GOT3 (cell line): ENCODE results near the gene PDE4D.
"Not testable (repeated sequence)": the region's sequence is repeated elsewhere in the genome, so short reads cannot be mapped to it uniquely, and the experiment has no call there.

Experiments
- DNase-seq: peaks from one replicate; lab custom pipeline; 2025; ENCODE audit warnings: mixed read lengths; lab: John Stamatoyannopoulos, UW

The PDE4D gene

DNA sequence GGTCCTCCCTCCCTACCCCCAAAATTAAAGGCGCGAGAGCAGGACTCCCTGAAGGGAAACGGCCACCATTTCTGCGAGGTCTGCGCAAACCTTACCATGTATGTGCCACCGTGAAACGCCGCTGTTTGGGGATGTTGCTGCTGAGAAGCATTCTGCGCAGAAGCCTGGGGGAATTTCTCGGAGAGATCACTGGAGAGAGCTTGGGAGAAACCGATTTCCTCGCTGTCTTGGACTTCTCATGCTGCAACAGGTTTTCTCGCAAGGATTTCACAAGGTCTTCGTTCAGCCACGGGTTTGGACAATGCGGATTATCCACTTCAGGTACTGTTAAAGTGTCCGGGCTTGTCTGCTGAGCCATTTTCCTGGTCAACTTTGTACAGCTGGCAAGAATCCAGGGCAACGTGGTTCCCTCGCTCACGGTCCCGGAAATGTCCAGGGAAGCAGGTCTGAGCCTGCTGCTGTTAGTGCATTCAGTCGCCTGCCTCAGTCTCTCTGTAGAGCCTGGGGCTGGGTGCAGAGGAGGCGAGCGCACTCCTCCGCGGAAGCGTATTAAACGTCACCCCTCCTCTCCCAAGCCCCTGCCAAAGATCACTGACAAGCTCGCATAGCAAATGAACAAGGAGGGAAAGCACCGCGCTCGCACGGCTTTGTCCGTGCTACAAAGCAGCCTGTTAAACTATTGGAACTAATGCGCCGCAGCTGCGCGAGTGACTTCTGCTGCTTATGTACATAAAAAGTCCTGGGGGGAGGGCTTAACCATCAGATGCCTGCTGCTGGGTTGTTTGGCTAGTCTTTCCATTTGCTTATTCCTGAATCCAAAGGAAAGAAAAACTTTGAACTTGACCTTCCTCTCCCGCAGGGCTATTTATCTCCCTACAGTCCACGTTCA lies 125.1 kb downstream of the PDE4D start:
- no peak for DNase-seq

DNA sequence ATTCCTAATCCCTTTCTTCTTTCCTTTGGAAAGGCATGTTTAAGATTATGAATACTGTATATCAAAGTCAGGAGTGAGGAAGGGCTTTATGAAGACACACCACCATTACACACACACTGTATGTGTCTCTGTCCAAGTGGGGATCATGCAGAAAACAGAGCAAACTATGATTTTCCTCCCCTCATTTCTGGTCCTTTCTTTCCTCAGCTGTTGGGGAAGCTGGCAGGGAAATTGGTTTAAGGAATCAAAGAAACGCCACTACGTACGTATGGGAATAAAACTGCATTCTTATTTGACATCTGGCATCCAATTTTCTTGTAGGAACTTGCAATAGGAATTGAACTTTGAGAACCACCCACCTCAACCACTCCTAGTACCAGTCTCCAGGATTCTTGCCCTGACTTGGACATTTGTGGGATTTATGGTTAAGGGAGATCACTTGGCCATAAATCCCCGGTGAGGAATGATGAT lies 125.8 kb downstream of the PDE4D start:
- no peak for DNase-seq

DNA sequence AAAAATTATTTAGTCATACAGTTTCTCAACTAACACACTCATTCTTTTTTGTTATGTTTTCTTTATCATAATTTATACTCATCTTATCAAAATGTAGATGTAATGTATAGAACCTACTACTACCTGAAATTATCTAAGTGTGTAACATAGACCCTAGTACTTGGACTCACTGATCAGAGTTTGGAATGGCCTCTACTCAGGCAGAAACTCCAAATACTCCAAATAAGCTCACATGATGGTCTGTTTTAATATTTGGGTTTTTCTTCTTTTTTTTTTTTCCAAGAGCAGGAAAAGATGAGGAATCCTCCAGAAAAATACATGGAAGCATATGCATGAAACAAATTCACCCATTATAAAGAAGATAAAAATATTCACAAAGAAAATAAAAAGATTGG lies 126.3 kb downstream of the PDE4D start:
- no peak for DNase-seq

DNA sequence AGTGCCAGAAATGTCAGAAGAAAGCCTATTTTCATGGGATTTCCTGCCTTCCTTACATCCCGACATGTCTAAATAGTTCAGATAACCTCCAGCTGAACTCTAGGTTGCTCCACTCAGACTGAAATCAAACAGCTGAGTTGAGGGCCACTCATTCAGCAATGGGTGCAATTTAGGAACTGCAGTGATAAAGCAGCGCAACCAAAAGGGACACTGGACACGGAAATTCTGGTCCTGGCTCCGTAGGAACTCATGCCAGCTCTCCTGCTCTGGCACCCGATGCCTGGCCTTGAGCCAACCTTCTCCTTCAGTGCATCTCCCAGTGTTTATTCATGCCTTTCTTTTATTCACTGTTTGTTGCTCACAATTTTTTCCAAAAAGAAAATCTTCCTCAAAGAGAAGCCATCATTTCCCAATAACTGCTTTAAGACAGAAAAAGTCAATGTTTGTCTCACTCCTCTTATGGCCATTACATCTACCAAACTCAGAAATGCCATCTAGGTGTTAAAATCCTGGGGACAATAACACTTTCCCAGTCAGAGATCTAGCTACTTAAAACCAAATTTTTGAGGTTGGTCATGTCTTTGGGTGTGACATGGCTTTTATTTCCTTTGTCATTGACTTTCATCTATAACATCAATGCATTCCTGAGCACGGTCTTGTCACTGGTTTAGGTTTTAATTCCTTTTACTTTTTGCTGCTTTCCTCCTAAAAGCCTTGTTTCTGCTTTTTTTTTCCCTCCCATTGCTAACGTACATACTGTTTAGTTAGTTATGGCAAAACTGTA lies 126.9 kb downstream of the PDE4D start:
- no peak for DNase-seq

DNA sequence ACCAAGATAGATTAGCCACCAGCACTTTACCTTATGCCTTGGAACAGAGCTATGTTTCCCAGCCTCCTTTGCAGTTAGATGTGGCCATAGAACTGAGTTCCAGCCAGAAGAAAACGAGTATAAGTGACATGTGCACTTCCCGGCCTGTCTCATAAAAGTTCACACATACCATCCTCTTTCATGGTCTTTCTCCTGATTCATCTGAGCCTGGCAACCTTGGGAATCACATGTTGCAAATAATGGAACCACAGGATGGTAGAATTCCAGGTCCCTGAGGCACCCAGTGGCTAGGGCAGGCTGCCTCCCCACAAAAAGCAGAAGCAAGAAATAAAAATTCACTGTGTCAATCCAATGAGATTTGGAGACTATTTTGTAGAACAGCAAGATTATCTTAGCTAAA lies 128.1 kb downstream of the PDE4D start:
- DNase-seq, result no peak

DNA sequence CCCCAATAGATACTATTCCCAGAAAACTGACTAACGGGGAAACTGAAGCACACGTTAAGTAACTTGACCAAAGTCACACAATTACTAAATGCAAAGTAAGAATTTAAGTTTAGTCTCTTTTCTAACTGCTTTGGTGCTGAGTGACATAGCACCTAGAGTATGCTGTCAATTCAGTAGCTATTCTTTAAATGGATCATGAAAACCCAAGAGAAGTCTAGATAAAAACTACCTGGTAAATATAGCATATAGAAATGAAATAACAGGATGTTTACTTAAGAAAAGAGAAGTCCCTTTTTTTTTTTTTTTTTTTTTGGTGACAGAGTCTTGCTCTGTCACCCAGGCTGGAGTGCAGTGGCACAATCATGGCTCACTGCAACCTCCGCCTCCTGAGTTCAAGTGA lies 129.2 kb downstream of the PDE4D start:
- DNase-seq, result no peak

DNA sequence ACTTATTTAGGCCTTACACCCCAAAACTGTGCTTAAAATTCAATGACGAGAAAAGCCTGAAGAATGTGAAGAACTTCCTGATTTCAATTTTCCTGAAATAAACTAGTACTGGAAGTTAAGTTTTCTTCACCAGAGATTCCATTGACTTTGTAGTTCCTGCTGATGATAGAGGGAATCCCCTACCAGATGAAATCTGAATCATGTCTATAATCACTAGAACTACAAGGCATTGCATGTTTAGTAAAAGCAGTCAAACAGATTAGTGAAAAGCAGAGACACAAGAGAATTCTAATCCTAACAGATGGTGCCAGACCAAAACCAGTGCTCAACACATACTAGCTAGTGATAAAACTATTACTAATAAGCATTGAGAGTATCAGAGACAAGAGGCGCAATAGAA lies 130.0 kb downstream of the PDE4D start:
- no peak for DNase-seq

DNA sequence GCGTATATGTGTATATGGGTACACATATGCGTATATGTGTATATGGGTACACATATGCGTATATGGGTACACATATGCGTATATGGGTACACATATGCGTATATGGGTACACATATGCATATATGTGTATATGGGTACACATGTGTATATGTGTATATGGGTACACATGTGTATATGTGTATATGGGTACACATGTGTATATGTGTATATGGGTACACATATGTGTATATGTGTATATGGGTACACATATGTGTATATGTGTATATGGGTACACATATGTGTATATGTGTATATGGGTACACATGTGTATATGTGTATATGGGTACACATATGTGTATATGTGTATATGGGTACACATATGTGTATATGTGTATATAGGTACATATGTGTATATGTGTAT lies 131.3 kb downstream of the PDE4D start:
- not testable (repeated sequence) for DNase-seq

DNA sequence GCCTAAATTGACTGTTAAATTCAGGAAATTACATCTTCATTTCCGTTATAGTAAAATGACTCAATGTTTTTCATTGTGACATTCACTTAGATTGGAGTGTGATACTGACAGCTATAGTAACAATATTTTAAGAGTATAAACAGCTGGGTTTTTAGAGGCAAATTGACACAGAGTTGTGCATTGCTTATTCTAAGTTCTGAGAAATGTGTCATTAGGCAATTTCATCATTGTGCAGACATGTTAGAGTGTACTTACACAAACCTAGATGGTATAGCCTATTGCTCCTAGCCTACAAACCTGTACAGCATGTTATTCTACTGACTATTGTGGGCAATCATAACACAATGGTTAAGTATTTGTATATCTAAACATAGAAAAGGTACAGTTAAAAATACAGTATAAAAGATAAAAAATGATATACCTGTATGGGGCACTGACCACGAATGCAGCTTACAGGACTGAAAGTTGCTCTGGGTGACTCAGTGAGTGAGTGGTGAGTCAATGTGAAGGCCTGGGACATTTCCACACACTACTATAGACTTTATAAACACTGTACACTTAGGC lies 132.7 kb downstream of the PDE4D start:
- DNase-seq, result no peak

DNA sequence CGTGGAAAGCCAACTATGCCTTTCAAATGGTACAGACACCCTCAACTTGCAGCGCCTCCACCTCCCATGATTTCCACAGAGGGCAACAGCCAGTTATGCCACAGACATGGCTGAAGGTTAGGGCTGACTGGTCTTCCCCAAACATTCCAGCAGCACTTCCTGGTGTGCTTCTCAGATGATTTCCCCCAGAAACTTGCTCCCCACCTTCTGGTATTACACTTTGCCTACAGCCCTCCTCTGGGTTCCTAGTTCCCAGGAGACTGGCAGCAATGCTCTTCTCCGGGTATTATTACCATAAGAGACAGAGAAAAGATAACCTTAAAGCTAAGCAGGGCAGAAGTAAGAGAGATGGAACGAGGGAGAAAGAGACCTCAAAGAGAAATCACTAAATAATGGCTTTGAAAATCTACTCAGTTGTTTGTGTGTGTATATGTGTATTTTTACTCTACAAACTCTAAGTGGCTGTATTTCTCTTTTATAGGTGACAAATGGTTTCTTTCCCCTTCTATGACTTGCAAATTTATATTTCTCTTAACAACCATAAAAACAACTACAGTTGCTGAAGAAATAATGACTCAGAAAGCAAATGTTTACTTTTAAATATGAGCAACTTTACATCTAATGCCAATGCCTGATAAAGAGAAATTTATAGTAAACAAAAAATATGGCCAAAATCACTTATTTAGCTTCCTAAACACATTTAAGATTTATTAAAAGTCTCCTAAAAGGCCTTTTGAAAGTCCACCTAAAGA lies 133.8 kb downstream of the PDE4D start:
- DNase-seq, result no peak

DNA sequence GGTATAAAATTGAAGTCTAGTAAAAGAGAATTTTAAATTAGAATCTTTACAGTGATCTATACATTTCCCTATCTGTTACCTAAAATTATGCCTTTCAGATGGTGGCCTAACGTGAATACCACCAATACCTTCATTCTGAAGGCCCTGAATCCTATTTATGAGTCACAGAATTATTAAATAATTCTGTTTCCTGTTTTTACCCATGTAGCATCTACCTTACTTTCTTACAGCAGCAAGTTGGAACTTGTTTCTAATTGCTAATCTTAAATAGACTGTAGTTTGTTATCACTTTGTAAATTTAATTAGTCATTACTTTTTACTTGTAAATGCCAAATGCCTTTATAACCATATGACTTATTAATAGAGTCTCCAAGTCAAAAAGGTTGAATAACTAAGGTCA lies 135.0 kb downstream of the PDE4D start:
- DNase-seq, result no peak

DNA sequence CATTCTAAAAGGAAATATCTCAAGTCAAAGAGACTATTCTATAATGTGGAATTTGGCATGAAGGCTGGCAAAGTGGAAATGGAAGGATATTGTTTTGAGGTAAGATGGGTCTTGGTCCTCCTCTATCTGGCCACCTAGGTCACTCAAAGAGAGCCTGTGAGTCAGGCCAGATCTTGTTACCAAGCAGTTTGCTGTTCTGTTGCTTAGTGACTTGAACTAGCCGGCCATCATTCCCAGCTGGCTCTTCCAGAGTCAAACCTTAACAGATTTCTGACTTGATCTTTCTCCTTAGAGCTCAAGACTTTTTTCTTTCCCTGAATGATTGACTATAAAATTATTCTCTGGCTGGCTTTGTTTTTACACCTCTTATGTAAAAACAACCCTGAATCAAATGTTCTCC lies 136.1 kb downstream of the PDE4D start:
- DNase-seq, result no peak

DNA sequence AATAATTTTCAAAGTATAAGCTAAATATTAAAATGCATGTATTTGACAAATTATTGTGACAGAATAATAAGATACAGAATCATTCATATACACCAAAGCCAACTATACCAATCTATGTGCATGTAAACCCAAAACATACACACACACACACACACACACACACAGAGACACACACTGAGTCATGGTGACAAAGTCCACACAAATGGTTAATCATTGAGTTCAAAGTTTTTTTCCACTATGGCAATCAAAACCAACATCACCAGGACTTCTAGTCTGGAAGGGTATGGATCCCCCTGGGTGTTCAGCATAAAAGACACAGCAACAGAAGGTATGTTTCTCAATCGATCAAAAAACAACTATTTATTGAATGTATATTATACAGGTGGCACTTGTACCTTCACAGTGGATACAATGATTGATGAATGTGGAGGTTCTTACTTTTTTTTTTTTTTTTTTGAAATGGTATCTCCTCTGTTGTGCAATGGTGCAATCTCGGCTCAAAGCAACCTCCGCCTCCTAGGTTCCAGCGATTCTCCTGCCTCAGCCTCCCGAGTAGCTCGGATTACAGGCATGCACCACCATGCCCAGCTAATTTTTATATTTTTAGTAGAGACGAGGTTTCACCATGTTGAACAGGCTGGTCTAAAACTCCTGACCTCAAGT lies 137.0 kb downstream of the PDE4D start:
- no peak for DNase-seq

DNA sequence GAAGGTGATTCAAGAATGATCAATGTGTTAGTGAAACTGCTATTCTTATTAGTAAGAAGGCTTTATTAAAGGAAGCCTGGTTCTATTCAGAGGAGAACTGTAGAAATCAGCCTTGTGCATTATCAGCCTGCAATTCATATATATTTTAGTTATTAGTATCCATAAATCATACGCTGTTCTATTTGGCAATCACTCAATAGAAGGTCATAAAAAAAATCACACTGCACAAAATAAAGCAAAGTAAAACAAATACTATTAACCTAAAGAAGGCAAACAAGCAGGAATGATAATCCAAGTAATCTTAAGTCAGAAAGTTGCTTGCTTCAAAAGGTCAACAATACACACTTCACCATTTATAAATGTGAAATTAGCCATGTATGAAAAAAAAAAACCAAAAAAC lies 138.1 kb downstream of the PDE4D start:
- DNase-seq, result no peak

DNA sequence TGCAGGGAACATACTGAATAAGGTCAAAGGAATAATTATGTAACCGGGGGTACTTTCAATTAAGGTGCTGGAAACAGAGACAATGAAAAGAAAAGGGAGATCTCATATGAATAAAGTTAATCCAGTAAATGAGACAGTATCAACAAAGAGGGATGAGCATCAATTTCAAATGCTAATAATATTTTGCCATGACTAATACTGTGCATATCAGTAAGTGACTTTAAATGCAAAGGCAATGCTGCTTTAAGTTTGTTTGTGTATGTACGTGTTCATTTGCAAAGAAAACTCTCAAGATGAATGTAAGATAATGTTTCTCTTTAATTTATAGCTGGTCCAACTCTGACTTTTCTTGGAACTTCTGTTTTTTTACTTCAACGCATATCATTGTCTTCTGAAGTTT lies 139.9 kb downstream of the PDE4D start:
- DNase-seq, result no peak

DNA sequence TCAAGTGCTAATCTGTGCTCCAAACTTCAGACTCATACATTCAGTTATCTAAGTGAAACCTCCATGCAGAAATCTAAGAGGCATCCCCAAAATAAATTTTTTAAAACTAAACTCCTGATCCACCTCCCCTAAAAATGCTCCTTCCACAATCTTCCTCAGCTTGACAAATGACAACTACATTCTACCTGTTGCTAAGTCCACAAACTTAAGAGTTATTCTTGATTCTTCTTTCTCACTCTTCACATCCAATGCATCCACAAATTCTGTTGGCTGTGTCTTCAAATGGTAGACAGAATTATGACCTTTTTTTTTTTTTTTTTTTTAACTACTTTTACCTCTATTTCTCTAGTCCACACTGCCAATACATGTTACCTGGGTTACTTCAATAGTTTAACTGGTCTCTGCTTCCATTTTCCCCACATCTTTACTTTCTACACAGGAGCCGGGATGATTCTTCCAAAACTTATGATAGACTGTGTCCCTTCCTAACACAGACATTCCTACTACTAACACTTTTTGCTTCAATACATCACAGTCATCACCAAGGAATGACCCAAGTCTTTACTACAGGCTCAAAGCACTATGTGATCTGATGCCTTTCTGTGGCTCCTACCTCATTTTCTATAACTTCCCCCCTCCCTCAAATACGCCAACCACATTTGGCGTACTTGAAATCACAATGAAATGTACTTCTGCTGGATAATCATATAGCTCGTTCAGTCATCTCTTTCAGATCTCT lies 143.6 kb downstream of the PDE4D start:
- DNase-seq, result no peak

DNA sequence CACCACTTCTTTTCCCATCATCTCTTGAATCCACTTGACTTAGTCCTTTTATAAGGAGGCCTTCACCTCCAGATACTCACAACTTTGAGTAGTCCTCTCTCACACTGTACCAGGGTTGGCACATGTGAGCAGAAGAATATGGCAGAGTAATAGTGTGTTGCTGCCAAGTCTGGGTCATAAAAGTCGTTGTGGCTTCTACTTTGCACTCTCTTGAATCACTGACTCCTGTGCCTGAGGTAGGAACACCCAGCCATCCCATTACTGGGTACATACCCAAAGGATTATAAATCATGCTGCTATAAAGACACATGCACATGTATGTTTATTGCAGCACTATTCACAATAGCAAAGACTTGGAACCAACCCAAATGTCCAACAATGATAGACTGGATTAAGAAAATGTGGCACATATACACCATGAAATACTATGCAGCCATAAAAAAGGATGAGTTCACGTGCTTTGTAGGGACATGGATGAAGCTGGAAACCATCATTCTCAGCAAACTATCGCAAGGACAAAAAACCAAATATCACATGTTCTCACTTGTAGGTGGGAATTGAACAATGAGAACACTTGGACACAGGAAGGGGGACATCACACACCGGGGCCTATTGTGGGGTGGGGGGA lies 145.4 kb downstream of the PDE4D start:
- DNase-seq, result not testable (repeated sequence)

DNA sequence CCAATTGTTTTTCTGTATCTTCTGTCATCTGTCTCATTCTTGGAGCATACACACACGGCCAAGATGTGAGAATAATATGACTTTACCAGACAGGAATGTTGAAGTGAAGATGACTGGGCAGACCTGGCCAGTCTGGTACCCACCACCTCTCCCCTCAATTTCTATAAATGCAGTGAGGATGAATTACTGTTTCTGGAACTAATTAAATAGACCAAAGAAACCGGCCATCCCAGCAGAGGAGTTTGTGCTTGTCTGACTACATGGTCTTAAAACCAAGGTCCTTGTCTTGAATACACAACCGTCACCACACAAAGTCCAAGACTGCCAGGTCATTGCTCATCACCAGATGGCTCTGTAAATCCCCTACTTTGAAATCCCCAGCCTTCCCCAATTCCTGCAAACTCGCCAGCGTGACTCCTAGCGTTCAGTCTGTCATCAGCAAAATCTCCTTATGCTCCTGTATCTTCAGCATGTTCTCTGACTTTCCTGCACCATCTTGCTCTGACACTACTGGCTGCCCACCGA lies 147.2 kb downstream of the PDE4D start:
- DNase-seq, result no peak

DNA sequence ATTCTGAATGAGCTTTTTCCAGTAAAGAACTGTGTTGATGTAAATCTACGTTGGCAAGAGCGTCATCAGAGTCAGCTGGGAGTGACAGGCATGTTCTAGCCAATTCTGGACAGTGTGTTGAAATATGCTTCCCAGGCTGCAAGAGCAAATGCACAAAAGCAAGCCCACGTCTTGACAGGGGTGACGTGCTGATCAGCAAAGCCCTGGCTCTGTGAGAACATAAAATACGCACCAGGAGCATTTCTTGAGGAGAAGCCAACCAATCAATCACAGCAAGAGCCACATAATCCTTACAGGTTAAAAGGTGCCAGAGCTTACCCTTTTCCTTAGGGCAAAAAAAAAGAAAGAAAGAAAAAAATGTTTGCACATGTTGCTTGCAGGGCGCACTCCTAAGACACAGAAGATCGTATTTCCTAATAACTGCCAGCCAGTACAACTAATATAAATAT lies 148.1 kb downstream of the PDE4D start:
- no peak for DNase-seq

DNA sequence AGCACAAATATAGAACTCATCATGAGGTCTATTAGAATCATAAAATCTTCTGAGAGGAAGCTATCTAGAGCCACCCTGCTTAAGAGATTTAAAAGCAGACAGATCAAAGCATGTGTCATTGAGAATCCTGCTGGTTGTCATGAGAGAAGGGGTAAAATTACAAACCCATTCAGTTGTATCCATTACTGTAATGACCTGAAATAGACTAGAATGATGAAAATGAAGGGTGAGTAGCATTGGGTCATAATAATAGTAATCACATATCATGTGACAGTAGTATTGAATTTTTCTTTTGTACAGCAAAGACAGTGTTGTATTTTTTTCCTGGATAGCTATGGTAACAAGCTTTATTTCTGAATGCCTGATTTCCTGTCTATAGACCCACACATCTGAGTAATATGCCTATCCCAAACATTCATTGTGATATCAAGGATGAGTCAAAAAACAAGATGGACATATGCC lies 149.0 kb downstream of the PDE4D start:
- DNase-seq, result no peak
